ENCODE data around the gene USP10.

DNA sequence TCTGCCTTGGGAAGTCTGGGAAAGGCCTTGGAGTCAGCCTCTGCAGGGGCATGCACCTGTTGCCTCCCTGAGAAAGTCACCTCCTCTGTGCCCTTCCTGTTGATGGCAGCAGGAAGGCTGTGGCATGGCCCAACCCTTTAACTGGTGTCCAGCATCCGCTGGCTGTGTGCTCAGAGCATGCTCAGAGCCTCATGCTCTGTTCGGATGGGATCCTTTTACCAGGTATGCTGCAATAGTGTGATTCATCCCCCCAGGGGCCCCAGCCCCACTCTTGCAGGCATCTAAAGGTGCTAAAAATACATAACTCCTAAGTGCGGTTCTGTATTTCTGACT, 26.6 kb upstream of the USP10 start:
- TF ChIP-seq, protein P1, sequence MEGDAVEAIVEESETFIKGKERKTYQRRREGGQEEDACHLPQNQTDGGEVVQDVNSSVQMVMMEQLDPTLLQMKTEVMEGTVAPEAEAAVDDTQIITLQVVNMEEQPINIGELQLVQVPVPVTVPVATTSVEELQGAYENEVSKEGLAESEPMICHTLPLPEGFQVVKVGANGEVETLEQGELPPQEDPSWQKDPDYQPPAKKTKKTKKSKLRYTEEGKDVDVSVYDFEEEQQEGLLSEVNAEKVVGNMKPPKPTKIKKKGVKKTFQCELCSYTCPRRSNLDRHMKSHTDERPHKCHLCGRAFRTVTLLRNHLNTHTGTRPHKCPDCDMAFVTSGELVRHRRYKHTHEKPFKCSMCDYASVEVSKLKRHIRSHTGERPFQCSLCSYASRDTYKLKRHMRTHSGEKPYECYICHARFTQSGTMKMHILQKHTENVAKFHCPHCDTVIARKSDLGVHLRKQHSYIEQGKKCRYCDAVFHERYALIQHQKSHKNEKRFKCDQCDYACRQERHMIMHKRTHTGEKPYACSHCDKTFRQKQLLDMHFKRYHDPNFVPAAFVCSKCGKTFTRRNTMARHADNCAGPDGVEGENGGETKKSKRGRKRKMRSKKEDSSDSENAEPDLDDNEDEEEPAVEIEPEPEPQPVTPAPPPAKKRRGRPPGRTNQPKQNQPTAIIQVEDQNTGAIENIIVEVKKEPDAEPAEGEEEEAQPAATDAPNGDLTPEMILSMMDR (conservative IDR thresholded peaks at IDR 0.05; ENCODE audit: low read depth, low read length), result no peak
- no peak for TF ChIP-seq EZH2 (IDR thresholded peaks at IDR 0.05; ENCODE audit: low read length, unreplicated experiment)

Data from PC-3 (cell line).